Psoas muscle (tissue), 8 donors: ENCODE data around the gene ITIH5. TPM values are rescaled to one million over a fixed set of nuclear protein-coding genes. Genes with fewer than 3 reads are reported as not detected.

Experiments
- ATAC-seq, 4 donors: fragments of 200-7000 bp; cut with Tn5 transposase; one replicate each; pipeline ENCODE4 v1.9.1; 2020; ENCODE audit warnings: moderate library complexity in 3 of 4, mild to moderate bottlenecking in 2 of 4
- DNase-seq, 2 donors: peaks; one replicate each; pipeline ENCODE4 v3.0.0-alpha.2; 2020
- H3K27ac ChIP-seq: fragments of 200-600 bp; one replicate; pipeline ENCODE4 v1.8.0; 2022
- H3K27me3 ChIP-seq, 3 donors: fragments of 200-600 bp in 1 of 3; one replicate each; pipeline versions ENCODE4 v1.6.1 to v1.8.0; 2013 to 2022; ENCODE audit warnings: low read length in 2 of 3, mild to moderate bottlenecking in 2 of 3, moderate library complexity in 1 of 3; ENCODE audit not compliant: insufficient read depth in 3 of 3
- H3K36me3 ChIP-seq, 2 donors: fragments of 200-600 bp in 1 of 2; one replicate each; pipeline versions ENCODE4 v1.6.1 to v1.8.0; 2013 to 2022; ENCODE audit warnings: low read depth in 1 of 2, mild to moderate bottlenecking in 1 of 2, moderate library complexity in 1 of 2; ENCODE audit not compliant: insufficient read depth in 1 of 2
- H3K4me1 ChIP-seq: fragments of 200-600 bp; one replicate; pipeline ENCODE4 v1.8.0; 2022
- H3K4me3 ChIP-seq: fragments of 200-600 bp; one replicate; pipeline ENCODE4 v1.8.0; 2022; ENCODE audit warnings: mild to moderate bottlenecking
- H3K9me3 ChIP-seq: fragments of 200-600 bp; one replicate; pipeline ENCODE4 v1.8.0; 2022
- CTCF ChIP-seq: fragments of 200-600 bp; IDR thresholded peaks from one replicate; pipeline ENCODE4 v1.8.0; 2022; ENCODE audit warnings: antibody characterized with exemption
- WGBS, 3 donors: extraction: QIAGEN DNeasy Blood & Tissue Kit; methylation state at CpG; one replicate each; pipeline versions ENCODE4 v1.1.6 to v1.1.7; 2013; 5-methylcytosine and 5-hydroxymethylcytosine counted together
- intact Hi-C, 2 donors: fragments of 100-400 bp; cut with DNase I; formaldehyde crosslinking; loops; one replicate each; pipeline versions ENCODE4 v1.11.0 to v1.14.2; 2022
- polyA plus RNA-seq, 3 donors: library from polyadenylated mRNA; stranded (reverse); fragments of 200-250 nt; gene quantifications; one replicate each; pipeline ENCODE4 v1.2.3, GENCODE V29; 2013
- total RNA-seq, 4 donors: library from RNA; stranded (reverse); fragmentation: NEBNext Ultra II Directional in 2 of 4; extraction: Animal tissue kit (Norgen Biotek cat#: 25700) in 2 of 4; gene quantifications; one replicate each; pipeline versions ENCODE4 v1.2.1 to v1.2.4, GENCODE V29; 2021 to 2023
- donor health status: healthy with polysubstance abuse.
- donor health status: DM: no; HTN: no; CAD: no; lungs with moderate emphysema.
- donor health status: Bipolar disorder and iron deficiency.
- donor health status: healthy.
- donor health status: DM: yes; HTN: yes; CAD: no.
- donor health status: DM: no; HTN: no; CAD: no.
- donor health status: DM: no; HTN: no; CAD: no.
- donor health status: DM: yes; HTN: yes; CAD: no.

ITIH5 gene
- total and polyA plus RNA-seq, 7 donors, result 1.3 to 13.0 (median 2.9) TPM

GRCh38 chr10:7593905-7594304 is 72.9 kb downstream of the ITIH5 start:
- DNase-seq, result no peak
- no peaks in the 10 kb centered on the region for H3K4me1 ChIP-seq
- H3K9me3 ChIP-seq, result no peaks in the 10 kb centered on the region
- no peak overlapping the region for H3K4me3 ChIP-seq
- H3K27me3 ChIP-seq, result no peaks in the 10 kb centered on the region
- no peak for ATAC-seq
- intact Hi-C loops, result no loop called here
- no peak overlapping the region for H3K27ac ChIP-seq
- no peaks in the 10 kb centered on the region for H3K36me3 ChIP-seq
- 32 to 50% (median 36%) methylated on average over 4 of the region's 4 CpGs for WGBS, 3 donors
- TF ChIP-seq CTCF, result no peak

GRCh38 chr10:7593063-7593462 is 73.7 kb downstream of the ITIH5 start:
- Histone ChIP-seq H3K27ac (no peak overlapping the region), H3K9me3 (no peaks in the 10 kb centered on the region), H3K4me3 (no peak overlapping the region), H3K27me3 (no peaks in the 10 kb centered on the region), H3K36me3 (no peaks in the 10 kb centered on the region), H3K4me1 (no peaks in the 10 kb centered on the region)
- 25 to 34% (median 34%) methylated on average over 4 of the region's 4 CpGs for WGBS, 3 donors
- intact Hi-C loops, result no loop called here
- DNase-seq (no peak), ATAC-seq (peak in 1 of 4 donors; percentile 53)
- TF ChIP-seq CTCF, result no peak

GRCh38 chr10:7592627-7593026 is 74.1 kb downstream of the ITIH5 start:
- no peak for DNase-seq
- Histone ChIP-seq H3K27me3 (no peaks in the 10 kb centered on the region), H3K9me3 (no peaks in the 10 kb centered on the region), H3K27ac (no peak overlapping the region), H3K36me3 (no peaks in the 10 kb centered on the region), H3K4me3 (no peak overlapping the region), H3K4me1 (no peaks in the 10 kb centered on the region)
- ATAC-seq, result no peak
- intact Hi-C loops, result no loop called here
- TF ChIP-seq CTCF, result no peak
- 89 to 94% (median 89%) methylated on average over 5 of the region's 5 CpGs for WGBS, 3 donors

- no peak for DNase-seq
- intact Hi-C loops, result no loop called here
- Histone ChIP-seq H3K27me3 (peaks cover 0 to 2% (median 0%) of the 10 kb centered on the region in 3 donors), H3K4me3 (no peak overlapping the region), H3K4me1 (no peaks in the 10 kb centered on the region), H3K36me3 (no peaks in the 10 kb centered on the region), H3K27ac (no peak overlapping the region), H3K9me3 (no peaks in the 10 kb centered on the region)
- TF ChIP-seq CTCF, result no peak
- WGBS, 3 donors, result 91 to 93% (median 91%) methylated on average over 9 of the region's 9 CpGs
- ATAC-seq, result no peak
Measured at GRCh38 chr10:7590271-7590670, 76.5 kb downstream of the ITIH5 start.

- intact Hi-C loops, result no loop called here
- WGBS, 3 donors, result 81 to 93% (median 85%) methylated on average over 10 of the region's 10 CpGs
Measured at GRCh38 chr10:7589748-7590147, 77.0 kb downstream of the ITIH5 start.

More at GRCh38 chr10:7589748-7590147, 77.0 kb downstream of the ITIH5 start:
- no peak for TF ChIP-seq CTCF
- Histone ChIP-seq H3K4me3 (no peak overlapping the region), H3K27ac (no peak overlapping the region), H3K9me3 (no peaks in the 10 kb centered on the region), H3K27me3 (peaks cover 0 to 3% (median 0%) of the 10 kb centered on the region in 3 donors), H3K4me1 (no peaks in the 10 kb centered on the region), H3K36me3 (no peaks in the 10 kb centered on the region)
- no peak for DNase-seq
- ATAC-seq, result no peak
